ACC112 (cell line): ENCODE results near the gene MAPK1.
A peak's percentile ranks its signal among the peaks of the same experiment; 100 is the strongest.
"Not testable (repeated sequence)": the region's sequence is repeated elsewhere in the genome, so short reads cannot be mapped to it uniquely, and the experiment has no call there.

Source experiments
- H2AFZ ChIP-seq: fragments of 200-600 bp; sonication (generic); one replicate; pipeline ENCODE4 v1.6.0; 2017; ENCODE audit warnings: antibody characterized with exemption, low read length; ENCODE audit not compliant: unreplicated experiment
- H3K27ac ChIP-seq: fragments of 200-600 bp; sonication (generic); 2 replicates; pipeline ENCODE4 v1.5.1; 2014; ENCODE audit warnings: low read depth, mild to moderate bottlenecking, antibody characterized with exemption, low read length, moderate library complexity
- H3K27me3 ChIP-seq: fragments of 200-600 bp; sonication (generic); 2 replicates; pipeline ENCODE4 v1.6.1; 2014; ENCODE audit warnings: mild to moderate bottlenecking, antibody characterized with exemption, low read length, moderate library complexity, mixed read lengths; ENCODE audit not compliant: insufficient read depth
- H3K36me3 ChIP-seq: fragments of 200-600 bp; sonication (generic); 2 replicates; pipeline ENCODE4 v1.6.1; 2016; ENCODE audit warnings: mild to moderate bottlenecking, antibody characterized with exemption, low read length, moderate library complexity, mixed read lengths; ENCODE audit not compliant: insufficient read depth
- H3K4me1 ChIP-seq: fragments of 200-600 bp; sonication (generic); one replicate; pipeline ENCODE4 v1.6.1; 2016; ENCODE audit warnings: low read length, mixed read lengths; ENCODE audit not compliant: insufficient read depth, unreplicated experiment, control insufficient read depth
- H3K4me3 ChIP-seq: fragments of 200-600 bp; sonication (generic); 2 replicates; pipeline ENCODE4 v1.5.1; 2014; ENCODE audit warnings: mild to moderate bottlenecking, low read depth, low read length
- H3K79me2 ChIP-seq: fragments of 200-600 bp; sonication (generic); one replicate; pipeline ENCODE4 v1.6.0; 2016; ENCODE audit warnings: low read length; ENCODE audit not compliant: control insufficient read depth, unreplicated experiment, insufficient read depth

The MAPK1 gene

DNA sequence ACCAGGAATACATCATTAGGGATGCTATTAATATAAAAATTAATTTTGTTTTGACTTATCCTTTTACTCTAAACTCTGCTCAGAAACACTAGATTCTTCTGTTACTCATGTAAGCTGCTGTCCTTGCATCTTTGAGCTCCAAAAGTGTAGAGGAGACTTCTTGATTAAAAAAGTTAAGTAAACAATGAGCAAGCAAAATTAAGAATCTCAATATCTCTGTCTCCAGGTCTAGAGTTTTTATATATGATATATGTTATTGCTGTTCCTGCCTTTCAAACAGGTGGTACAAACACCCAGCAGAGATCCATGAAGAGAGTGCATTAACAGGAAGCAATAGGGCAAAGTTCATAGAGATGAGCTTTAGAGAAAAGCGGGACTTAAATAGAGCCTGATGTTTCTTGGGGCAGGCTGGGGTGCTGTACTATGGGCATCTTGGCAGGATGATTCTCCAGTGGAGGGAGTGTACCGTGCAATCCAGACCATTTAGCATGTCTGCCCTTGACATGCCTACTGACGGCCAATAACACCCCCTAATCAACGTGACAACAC, 6.9 kb downstream of the MAPK1 start:
- no peaks in the 10 kb centered on the region for H3K36me3 ChIP-seq
- H3K4me3 ChIP-seq, result no peak overlapping the region
- peaks cover 97% of the 10 kb centered on the region for H3K79me2 ChIP-seq
- H3K4me1 ChIP-seq, result peaks cover 37% of the 10 kb centered on the region
- no peak overlapping the region for H2AFZ ChIP-seq
- no peak overlapping the region for H3K27ac ChIP-seq
- no peaks in the 10 kb centered on the region for H3K27me3 ChIP-seq

DNA sequence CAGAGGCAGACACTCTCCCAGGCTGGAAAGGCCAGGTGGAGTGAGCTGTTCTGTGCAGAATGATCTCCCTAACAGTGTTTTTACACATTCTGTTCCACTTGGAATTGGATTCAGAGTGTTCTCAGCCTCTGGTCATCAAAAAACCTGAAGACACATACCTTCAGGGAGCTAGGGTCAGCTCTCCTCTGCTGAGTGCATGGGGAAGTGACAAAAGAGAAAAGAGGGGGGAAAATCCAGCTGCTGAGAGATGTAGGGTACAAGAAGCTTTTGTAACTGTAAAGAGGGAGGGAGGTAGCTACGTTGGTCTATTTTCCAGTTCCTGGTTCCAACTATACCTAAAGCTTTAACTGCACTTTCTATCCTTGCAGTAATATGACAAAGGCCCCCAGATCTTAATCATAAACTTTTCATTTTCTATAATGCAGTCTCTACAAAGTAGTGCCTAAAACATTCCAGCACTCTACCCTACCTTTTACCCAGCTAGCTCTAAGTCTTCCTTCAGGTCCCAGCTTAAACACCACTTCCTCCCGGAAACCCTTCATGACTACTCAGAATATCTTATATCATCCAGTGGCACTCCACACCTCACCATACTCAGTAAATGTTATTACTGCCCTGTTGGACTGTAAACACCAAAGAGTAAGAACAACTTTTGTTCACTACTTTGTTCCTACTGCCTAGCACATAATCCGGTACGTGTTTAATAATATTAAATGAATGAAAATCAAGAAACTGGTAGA, 9.2 kb downstream of the MAPK1 start:
- Histone ChIP-seq H3K4me3 (no peak overlapping the region), H3K36me3 (no peaks in the 10 kb centered on the region), H3K79me2 (peaks cover 96% of the 10 kb centered on the region), H2AFZ (no peak overlapping the region), H3K27me3 (no peaks in the 10 kb centered on the region), H3K4me1 (peaks cover 36% of the 10 kb centered on the region), H3K27ac (peak overlapping the region; percentile 5; the same call in 1 of the 2 replicates)

DNA sequence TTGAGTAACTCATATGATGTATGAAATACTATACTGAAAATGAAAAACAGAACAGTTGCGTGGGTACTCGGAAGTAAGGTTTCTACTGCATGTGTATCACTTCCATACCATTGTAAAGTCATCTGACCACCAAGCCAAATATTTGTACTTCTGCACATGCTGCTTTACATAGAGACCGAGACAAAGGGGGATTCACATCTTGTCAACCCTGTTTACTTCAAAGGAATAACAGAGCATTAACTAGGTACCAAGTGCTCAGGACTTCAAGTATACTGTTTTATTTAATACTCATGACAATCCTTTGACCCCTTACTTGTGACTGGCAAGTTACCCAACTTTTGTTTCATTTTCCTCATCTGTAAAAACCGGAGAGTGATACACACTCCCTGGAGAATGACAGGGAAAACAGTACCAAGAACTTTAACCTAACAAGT, 9.9 kb downstream of the MAPK1 start:
- H3K4me1 ChIP-seq, result peaks cover 33% of the 10 kb centered on the region
- H3K27me3 ChIP-seq, result no peaks in the 10 kb centered on the region
- H2AFZ ChIP-seq, result no peak overlapping the region
- peak overlapping the region; percentile 5; the same call in 1 of the 2 replicates for H3K27ac ChIP-seq
- H3K36me3 ChIP-seq, result no peaks in the 10 kb centered on the region
- no peak overlapping the region for H3K4me3 ChIP-seq
- peaks cover 96% of the 10 kb centered on the region for H3K79me2 ChIP-seq

DNA sequence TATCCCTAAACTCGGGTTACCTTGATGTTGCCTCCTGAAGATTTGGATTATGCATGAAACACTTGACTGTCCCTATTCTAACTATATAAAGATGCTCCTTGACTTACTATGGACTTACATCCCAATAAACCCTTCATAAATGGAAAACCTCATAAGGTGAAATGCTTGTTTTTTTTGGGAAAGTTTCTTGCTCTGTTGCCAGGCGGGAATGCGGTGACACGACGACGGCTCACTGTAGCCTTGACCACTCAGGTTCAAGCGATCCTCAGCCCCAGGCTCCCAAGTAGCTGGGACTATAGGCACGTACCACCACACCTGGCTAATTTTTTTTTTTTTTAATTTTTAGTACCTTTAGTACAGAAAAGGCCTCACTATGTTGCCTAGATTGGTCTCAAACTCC, 10.6 kb downstream of the MAPK1 start:
- H3K36me3 ChIP-seq, result no peaks in the 10 kb centered on the region
- peaks cover 95% of the 10 kb centered on the region for H3K79me2 ChIP-seq
- H3K4me1 ChIP-seq, result peaks cover 30% of the 10 kb centered on the region
- no peak overlapping the region for H3K4me3 ChIP-seq
- H3K27ac ChIP-seq, result no peak overlapping the region
- H2AFZ ChIP-seq, result no peak overlapping the region
- H3K27me3 ChIP-seq, result no peaks in the 10 kb centered on the region

DNA sequence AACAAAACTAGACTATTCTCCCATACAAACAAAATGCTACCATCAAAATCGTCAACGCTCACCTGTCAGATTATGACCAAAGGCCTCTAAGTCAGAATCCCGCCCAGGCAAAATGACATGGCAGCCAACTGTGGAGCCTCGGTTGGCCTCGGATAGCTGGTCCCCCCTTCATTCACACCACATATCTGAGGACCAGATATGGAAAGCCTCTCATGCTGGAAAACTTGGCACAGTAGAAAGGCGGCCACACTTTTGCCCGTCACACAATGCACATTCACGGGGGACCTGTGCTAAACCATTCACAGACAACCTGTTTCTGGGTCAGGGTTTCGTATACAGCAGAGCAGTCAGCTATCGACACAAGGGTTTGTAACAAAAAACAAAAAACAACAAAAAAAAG, 11.2 kb downstream of the MAPK1 start:
- Histone ChIP-seq H3K27me3 (no peaks in the 10 kb centered on the region), H2AFZ (no peak overlapping the region), H3K4me1 (peaks cover 24% of the 10 kb centered on the region), H3K79me2 (peaks cover 94% of the 10 kb centered on the region), H3K27ac (no peak overlapping the region), H3K4me3 (no peak overlapping the region), H3K36me3 (no peaks in the 10 kb centered on the region)

DNA sequence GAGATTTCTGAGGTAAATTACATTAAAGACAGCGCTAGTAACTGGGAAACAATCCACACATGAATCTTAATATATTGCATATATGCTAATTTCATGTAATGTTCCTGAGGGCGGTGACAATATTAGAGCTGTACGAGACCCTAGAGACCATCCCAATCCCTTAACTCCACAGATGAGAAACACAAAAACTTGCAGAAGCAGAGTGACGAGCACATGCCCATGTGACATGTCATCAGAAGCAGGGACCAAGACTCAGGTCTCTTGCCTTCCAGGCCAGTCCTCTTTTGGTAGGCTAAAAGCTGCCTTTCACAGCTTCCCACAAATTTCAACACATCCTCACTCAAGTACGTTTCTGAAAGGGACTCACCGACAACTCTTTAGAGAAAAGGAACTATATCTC, 11.8 kb downstream of the MAPK1 start:
- H3K36me3 ChIP-seq, result no peaks in the 10 kb centered on the region
- H3K27ac ChIP-seq, result no peak overlapping the region
- H3K79me2 ChIP-seq, result peaks cover 95% of the 10 kb centered on the region
- H2AFZ ChIP-seq, result no peak overlapping the region
- H3K4me3 ChIP-seq, result no peak overlapping the region
- H3K27me3 ChIP-seq, result no peaks in the 10 kb centered on the region
- peaks cover 23% of the 10 kb centered on the region for H3K4me1 ChIP-seq

DNA sequence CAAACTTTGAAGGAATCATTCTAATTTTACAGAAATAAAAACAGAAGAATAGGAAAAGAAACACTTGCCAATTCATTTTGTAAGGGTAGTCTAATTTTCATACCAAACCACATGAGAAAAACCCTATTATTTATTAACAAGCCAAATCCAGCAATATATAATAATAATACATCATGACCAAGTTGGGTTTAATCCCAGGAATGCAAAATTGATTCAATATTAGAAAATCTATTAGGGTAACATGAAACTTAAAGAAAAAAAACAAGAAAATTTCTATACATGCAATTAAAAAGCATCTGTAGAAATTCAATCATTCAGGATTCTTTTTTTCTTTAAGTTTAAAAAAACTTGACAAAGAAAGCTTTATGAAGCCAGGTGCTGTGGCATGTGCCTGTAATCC, 16.8 kb downstream of the MAPK1 start:
- peaks cover 82% of the 10 kb centered on the region for H3K79me2 ChIP-seq
- no peaks in the 10 kb centered on the region for H3K36me3 ChIP-seq
- H2AFZ ChIP-seq, result no peak overlapping the region
- no peak overlapping the region for H3K27ac ChIP-seq
- H3K27me3 ChIP-seq, result no peaks in the 10 kb centered on the region
- peaks cover 6% of the 10 kb centered on the region for H3K4me1 ChIP-seq
- no peak overlapping the region for H3K4me3 ChIP-seq

DNA sequence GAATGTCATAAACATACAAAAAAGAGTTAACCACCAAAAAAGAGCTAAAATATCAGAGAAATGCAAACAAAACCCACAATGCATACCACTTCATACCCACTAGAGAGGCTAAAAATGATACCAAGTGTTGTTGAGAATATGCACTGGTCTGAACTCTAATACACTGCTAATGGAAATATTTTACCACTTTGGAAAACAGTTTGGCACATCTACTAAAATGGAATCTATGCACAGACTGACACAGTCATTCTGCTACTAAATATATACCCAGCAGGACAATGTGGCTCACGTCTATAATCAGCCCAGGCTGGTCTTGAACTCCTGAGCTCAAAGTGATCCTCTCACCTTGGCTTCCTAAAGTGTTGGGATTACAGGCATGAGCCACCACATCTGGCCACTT, 18.0 kb downstream of the MAPK1 start:
- no peaks in the 10 kb centered on the region for H3K36me3 ChIP-seq

DNA sequence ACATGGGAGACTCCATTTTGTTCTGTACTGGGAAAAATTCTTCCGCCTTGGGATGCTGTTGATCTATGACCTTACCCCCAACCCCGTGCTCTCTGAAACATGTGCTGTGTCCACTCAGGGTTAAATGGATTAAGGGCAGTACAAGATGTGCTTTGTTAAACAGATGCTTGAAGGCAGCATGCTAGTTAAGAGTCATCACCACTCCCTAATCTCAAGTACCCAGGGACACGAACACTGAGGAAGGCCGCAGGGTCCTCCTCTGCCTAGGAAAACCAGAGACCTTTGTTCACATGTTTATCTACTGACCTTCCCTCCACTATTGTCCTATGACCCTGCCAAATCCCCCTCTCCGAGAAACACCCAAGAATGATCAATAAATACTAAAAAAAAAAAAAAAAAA, 19.4 kb downstream of the MAPK1 start:
- H3K4me1 ChIP-seq, H2AFZ ChIP-seq, H3K36me3 ChIP-seq, H3K27ac ChIP-seq, H3K4me3 ChIP-seq, H3K27me3 ChIP-seq: not testable (repeated sequence)
- H3K79me2 ChIP-seq, result peaks cover 79% of the 10 kb centered on the region

More for the DNA sequence above, 18.0 kb downstream of the MAPK1 start:
- Histone ChIP-seq H2AFZ (no peak overlapping the region), H3K4me1 (no peaks in the 10 kb centered on the region), H3K27ac (no peak overlapping the region), H3K27me3 (no peaks in the 10 kb centered on the region), H3K79me2 (peaks cover 77% of the 10 kb centered on the region), H3K4me3 (no peak overlapping the region)

DNA sequence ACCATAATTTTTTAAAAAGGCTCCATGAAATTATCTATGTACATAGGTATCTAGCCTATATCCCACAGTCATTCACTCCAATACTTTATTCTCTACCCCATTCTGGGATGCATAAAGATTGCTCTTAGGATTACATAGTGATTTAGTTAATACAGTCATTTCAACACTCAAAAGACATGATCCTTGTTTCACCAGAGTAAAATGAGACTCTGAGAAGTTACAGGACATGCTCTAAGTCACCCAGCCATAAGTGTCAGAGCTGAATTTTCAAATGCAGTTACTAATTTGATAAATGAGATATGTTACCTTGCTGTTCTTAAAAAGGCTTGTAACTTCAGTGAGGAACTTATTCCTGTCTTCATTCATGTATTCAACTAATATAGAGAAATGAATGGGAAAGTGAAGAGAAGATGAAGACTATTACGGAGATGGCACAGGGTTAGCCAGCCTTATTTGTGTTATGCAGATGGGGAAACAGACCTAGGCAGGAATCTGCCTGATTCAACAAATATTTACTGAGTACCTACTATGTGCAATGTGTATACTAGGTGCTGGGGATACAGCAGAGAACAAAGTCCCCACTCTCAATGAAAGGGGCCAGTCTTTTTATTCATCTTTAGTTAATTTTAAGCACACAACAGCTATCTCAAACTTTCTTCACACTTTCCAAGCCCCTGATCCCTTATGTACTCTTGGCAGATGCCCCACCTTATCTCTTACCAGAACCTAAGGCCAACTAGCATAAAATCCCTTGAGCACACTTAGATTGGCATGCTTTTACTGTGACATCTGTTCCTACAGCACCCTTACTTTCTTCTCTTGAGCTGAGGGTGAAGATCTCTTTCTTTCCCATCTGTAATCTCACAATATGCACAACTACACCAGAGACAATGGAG, 21.6 kb downstream of the MAPK1 start:
- Histone ChIP-seq H2AFZ (no peak overlapping the region), H3K36me3 (no peaks in the 10 kb centered on the region), H3K27me3 (no peaks in the 10 kb centered on the region), H3K79me2 (peaks cover 73% of the 10 kb centered on the region), H3K4me1 (no peaks in the 10 kb centered on the region), H3K27ac (no peak overlapping the region), H3K4me3 (no peak overlapping the region)
